ENCODE measurements around the gene ALX4. TPM values are rescaled to one million over a fixed set of nuclear protein-coding genes. Genes with fewer than 3 reads are reported as not detected.

The ALX4 gene
- total and polyA plus RNA-seq, 2 of the 8 experiments (the other 6 are each of a cell fraction or from before 2014, with no cell fraction given): not detected

GRCh38 chr11:44351898-44352498 is 42.1 kb upstream of the ALX4 start:
- no peak overlapping the region for H2BK12ac ChIP-seq (ENCODE audit: low read depth, low read length)
- no peaks in the 10 kb centered on the region; a peak in 1 of 7 replicates for H3K27me3 ChIP-seq (replicated peaks in 1 of 4; ENCODE audit: control insufficient read depth in 3 of 4, extremely low read depth in 1 of 4, insufficient read depth in 3 of 4, low read length in 3 of 4)
- H3K56ac ChIP-seq (replicated peaks; ENCODE audit: insufficient read length, low read depth, low read length): no peak overlapping the region
- WGBS, 2 experiments (ENCODE audit: extremely low coverage in 1 of 2, insufficient coverage in 1 of 2, insufficient read length in 1 of 2, insufficient replicate concordance in 2 of 2, low coverage in 1 of 2, low lambda C conversion rate in 2 of 2, missing lambda C conversion rate in 1 of 2): 58% methylated on average over 7 of the region's 7 CpGs; no CpG with 5 or more reads in 1 of the 2 experiments
- ChIA-PET POLR2A (ENCODE audit: partially characterized antibody) (no interaction called here), CTCF (ENCODE audit: partially characterized antibody) (interaction anchor here (0.7 to 2.5 kb wide), 18 partner anchors 8 to 263 kb away, joined by 3 to 12 read pairs (median 3); no protein-coding TSS in a partner anchor)
- no peak overlapping the region for H3K4me3 ChIP-seq (ENCODE audit: extremely low read depth in 1 of 4, insufficient read depth in 2 of 4, low read depth in 3 of 4, low read length in 4 of 4)
- no peak overlapping the region for H4K5ac ChIP-seq (ENCODE audit: insufficient read length, low read depth, low read length)
- no peak overlapping the region for H3K4me2 ChIP-seq (ENCODE audit: insufficient read depth in 1 of 2, low read depth in 2 of 2, low read length in 2 of 2)
- H3K27ac ChIP-seq (ENCODE audit: low read depth, low read length): no peak overlapping the region
- no peak overlapping the region for H3K18ac ChIP-seq (ENCODE audit: extremely low read depth, low read length)
- no peak overlapping the region for H2BK15ac ChIP-seq (ENCODE audit: low read length)
- FAIRE-seq: no peak
- no peaks in the 10 kb centered on the region for H4K20me1 ChIP-seq (replicated peaks in 1 of 2; ENCODE audit: control insufficient read depth in 1 of 2, insufficient read depth in 2 of 2, low read length in 2 of 2)
- H3K36me3 ChIP-seq (ENCODE audit: control insufficient read depth in 2 of 4, insufficient read depth in 4 of 4, low read length in 3 of 4): no peaks in the 10 kb centered on the region
- H3K9me3 ChIP-seq (ENCODE audit: insufficient read depth in 2 of 2, low read depth in 1 of 2, low read length in 1 of 2): no peaks in the 10 kb centered on the region
- H3K23ac ChIP-seq (ENCODE audit: insufficient read length): no peak overlapping the region
- no peaks in the 10 kb centered on the region for H3K23me2 ChIP-seq (ENCODE audit: low read depth, low read length)
- no peak overlapping the region for H2AFZ ChIP-seq (ENCODE audit: low read length)
- H2BK20ac ChIP-seq (ENCODE audit: low read length): no peak overlapping the region
- H4K8ac ChIP-seq (ENCODE audit: extremely low read depth, insufficient read depth, low read length): no peak overlapping the region
- no peak overlapping the region for H3K14ac ChIP-seq (ENCODE audit: insufficient read length)
- no peaks in the 10 kb centered on the region for H3K79me2 ChIP-seq (ENCODE audit: control insufficient read depth in 1 of 2, insufficient read depth in 2 of 2, low read length in 2 of 2)
- no peak for DNase-seq (ENCODE audit: low read depth in 1 of 2, low spot score in 2 of 2)
- no peak overlapping the region for H2AK5ac ChIP-seq (ENCODE audit: low read depth, low read length)
- no peak overlapping the region for H2BK5ac ChIP-seq (ENCODE audit: low read depth, low read length)
- no peak overlapping the region for H2BK120ac ChIP-seq (replicated peaks; ENCODE audit: low read depth, low read length)
- no peak overlapping the region for H3K4ac ChIP-seq (replicated peaks; ENCODE audit: insufficient read length, low read depth, low read length)
- no peak overlapping the region for H3K9ac ChIP-seq (replicated peaks in 1 of 4; ENCODE audit: extremely low read depth in 1 of 4, low read depth in 3 of 4, low read length in 3 of 4)
- H4K91ac ChIP-seq (replicated peaks; ENCODE audit: insufficient read length, low read length): no peak overlapping the region
- H3K79me1 ChIP-seq (ENCODE audit: low read depth, low read length): no peaks in the 10 kb centered on the region
- no peaks in the 10 kb centered on the region for H3K4me1 ChIP-seq (replicated peaks in 1 of 4; ENCODE audit: control insufficient read depth in 3 of 4, insufficient read depth in 4 of 4, low read length in 3 of 4)
- TF ChIP-seq EP300 (IDR thresholded peaks at IDR 0.05; ENCODE audit: borderline replicate concordance in 1 of 2, low read depth in 2 of 2, low read length in 2 of 2) (no peak), HDAC6 (IDR thresholded peaks at IDR 0.05; ENCODE audit: low read depth, low read length) (no peak), CEBPB (IDR thresholded peaks at IDR 0.05; ENCODE audit: low read depth, low read length) (no peak), SRF (IDR thresholded peaks at IDR 0.05; ENCODE audit: low read depth, low read length) (no peak), SP2 (IDR thresholded peaks at IDR 0.05; ENCODE audit: low read length) (no peak), ZNF274 (IDR thresholded peaks at IDR 0.05; ENCODE audit: borderline replicate concordance, extremely low read depth, low read length) (no peak), HDAC2 (IDR thresholded peaks at IDR 0.05; ENCODE audit: borderline replicate concordance in 1 of 2, low read depth in 2 of 2, low read length in 2 of 2) (no peak; a peak in 1 of 4 replicates), CTCF (IDR thresholded peaks at IDR 0.05; ENCODE audit: control extremely low read depth in 1 of 3, insufficient read depth in 1 of 3, low read depth in 1 of 3, low read length in 3 of 3) (peak; percentile 7 to 44 (median 44); a peak in 3 of 4 replicates), RAD21 (IDR thresholded peaks at IDR 0.05 in 1 of 2, conservative IDR thresholded peaks at IDR 0.05 in 1 of 2; ENCODE audit: low read depth in 2 of 2, low read length in 2 of 2) (peak; percentile 54 to 60), KDM1A (IDR thresholded peaks at IDR 0.05; ENCODE audit: borderline replicate concordance, low read length) (peak; percentile 68; the same call in 1 of the 2 replicates)
